Measurements from ENCODE around the gene NECAB2. TPM values are rescaled to one million over a fixed set of nuclear protein-coding genes. Genes with fewer than 3 reads are reported as not detected.

The NECAB2 gene
- total and polyA plus RNA-seq, 2 donors (not counting 1 experiment from before 2014, with no cell fraction given): 0.03 to 0.17 TPM

DNA sequence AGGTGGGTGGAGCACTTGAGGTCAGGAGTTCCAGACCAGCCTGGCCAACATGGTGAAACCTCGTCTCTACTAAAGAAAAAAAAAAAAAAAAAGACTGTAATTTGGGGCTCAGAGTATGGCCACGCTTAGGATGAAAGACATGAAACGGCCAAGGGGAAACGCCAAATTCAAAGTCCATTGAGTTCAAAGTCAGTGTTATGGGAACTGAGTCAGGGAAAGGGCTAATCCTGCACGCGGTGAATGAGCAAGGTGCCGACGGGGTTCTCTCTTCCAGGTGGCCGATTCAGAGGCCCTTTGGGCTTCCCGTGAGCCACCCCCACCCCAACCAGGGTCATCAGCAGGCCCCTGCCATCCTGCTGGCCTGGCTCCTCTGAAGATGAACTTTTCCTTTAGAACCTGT is 22.5 kb upstream of the NECAB2 start:
- no peak for DNase-seq (ENCODE audit: low read depth in 2 of 2)
- Histone ChIP-seq H3K4me2 (ENCODE audit: extremely low read depth, insufficient read depth, low read length) (no peak overlapping the region), H3K79me2 (ENCODE audit: control insufficient read depth, insufficient read depth, low read length) (no peaks in the 10 kb centered on the region), H3K36me3 (ENCODE audit: control insufficient read depth, insufficient read depth, low read length) (no peaks in the 10 kb centered on the region), H2AFZ (ENCODE audit: low read length) (no peak overlapping the region), H4K20me1 (ENCODE audit: control insufficient read depth, extremely low read depth, insufficient read depth, low read length) (no peaks in the 10 kb centered on the region), H3K4me3 (replicated peaks in 1 of 4; ENCODE audit: control extremely low read depth in 1 of 4, insufficient read depth in 1 of 4, low read depth in 3 of 4, low read length in 4 of 4) (no peak overlapping the region), H3K4me1 (ENCODE audit: control insufficient read depth, extremely low read depth, insufficient read depth, low read length) (no peaks in the 10 kb centered on the region), H3K9ac (ENCODE audit: insufficient read depth, low read length) (no peak overlapping the region), H3K27ac (ENCODE audit: insufficient read depth, low read length) (no peak overlapping the region), H3K27me3 (ENCODE audit: control insufficient read depth, insufficient read depth, low read length) (no peaks in the 10 kb centered on the region), H3K9me3 (ENCODE audit: control insufficient read depth, insufficient read depth, low read depth, low read length) (no peaks in the 10 kb centered on the region)
- TF ChIP-seq EZH2 (IDR thresholded peaks at IDR 0.05; ENCODE audit: low read length, missing control alignments) (no peak), CTCF (conservative IDR thresholded peaks at IDR 0.05 in 1 of 2, IDR thresholded peaks at IDR 0.05 in 1 of 2; ENCODE audit: low read depth in 1 of 2, low read length in 2 of 2) (no peak)

DNA sequence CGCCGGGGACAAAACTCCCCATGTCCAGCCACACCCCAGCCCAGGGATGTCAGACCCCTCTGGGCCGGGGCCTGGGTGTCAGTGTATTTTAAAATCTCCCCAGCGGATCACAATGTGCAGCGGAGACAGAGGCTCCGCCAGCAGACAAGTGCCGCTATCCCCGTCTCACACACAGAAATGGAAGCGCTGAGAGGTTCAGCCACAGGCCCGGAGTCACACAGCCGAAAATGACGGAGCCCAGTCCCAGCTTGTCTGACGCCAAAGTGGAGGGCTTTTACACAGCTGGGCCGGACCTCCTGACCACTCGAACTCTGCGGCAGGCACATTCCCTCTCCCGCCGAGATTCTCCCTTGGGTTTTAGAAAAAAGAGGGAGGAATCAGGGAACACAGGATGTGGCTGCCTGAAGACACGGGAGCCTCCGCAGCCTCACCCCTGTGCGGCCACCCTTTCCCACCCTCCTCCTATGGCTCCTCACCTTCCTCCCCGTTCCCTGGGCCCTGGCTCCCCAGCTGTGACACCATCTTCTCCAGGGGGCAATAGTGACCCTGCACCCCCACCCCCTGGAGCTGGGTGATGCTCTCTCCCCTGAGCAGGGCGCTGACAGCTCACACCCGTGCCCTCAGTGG is 21.8 kb upstream of the NECAB2 start:
- Histone ChIP-seq H4K20me1 (ENCODE audit: control insufficient read depth, extremely low read depth, insufficient read depth, low read length) (no peaks in the 10 kb centered on the region), H3K79me2 (ENCODE audit: control insufficient read depth, insufficient read depth, low read length) (no peaks in the 10 kb centered on the region), H2AFZ (ENCODE audit: low read length) (no peak overlapping the region), H3K9ac (ENCODE audit: insufficient read depth, low read length) (no peak overlapping the region), H3K27ac (ENCODE audit: insufficient read depth, low read length) (no peak overlapping the region), H3K4me3 (replicated peaks in 1 of 4; ENCODE audit: control extremely low read depth in 1 of 4, insufficient read depth in 1 of 4, low read depth in 3 of 4, low read length in 4 of 4) (no peak overlapping the region), H3K4me1 (ENCODE audit: control insufficient read depth, extremely low read depth, insufficient read depth, low read length) (no peaks in the 10 kb centered on the region), H3K4me2 (ENCODE audit: extremely low read depth, insufficient read depth, low read length) (no peak overlapping the region), H3K27me3 (ENCODE audit: control insufficient read depth, insufficient read depth, low read length) (no peaks in the 10 kb centered on the region), H3K36me3 (ENCODE audit: control insufficient read depth, insufficient read depth, low read length) (no peaks in the 10 kb centered on the region), H3K9me3 (ENCODE audit: control insufficient read depth, insufficient read depth, low read depth, low read length) (no peaks in the 10 kb centered on the region)
- no peak for DNase-seq (ENCODE audit: low read depth in 2 of 2)
- TF ChIP-seq EZH2 (IDR thresholded peaks at IDR 0.05; ENCODE audit: low read length, missing control alignments): no peak
- TF ChIP-seq CTCF (conservative IDR thresholded peaks at IDR 0.05 in 1 of 2, IDR thresholded peaks at IDR 0.05 in 1 of 2; ENCODE audit: low read depth in 1 of 2, low read length in 2 of 2): no peak

GRCh38 chr16:83946781-83947566 is 21.1 kb upstream of the NECAB2 start:
- H3K4me1 ChIP-seq (ENCODE audit: control insufficient read depth, extremely low read depth, insufficient read depth, low read length): no peaks in the 10 kb centered on the region
- H3K4me2 ChIP-seq (ENCODE audit: extremely low read depth, insufficient read depth, low read length): no peak overlapping the region
- H3K79me2 ChIP-seq (ENCODE audit: control insufficient read depth, insufficient read depth, low read length): no peaks in the 10 kb centered on the region
- H3K36me3 ChIP-seq (ENCODE audit: control insufficient read depth, insufficient read depth, low read length): no peaks in the 10 kb centered on the region
- TF ChIP-seq CTCF (conservative IDR thresholded peaks at IDR 0.05 in 1 of 2, IDR thresholded peaks at IDR 0.05 in 1 of 2; ENCODE audit: low read depth in 1 of 2, low read length in 2 of 2): no peak
- H3K9me3 ChIP-seq (ENCODE audit: control insufficient read depth, insufficient read depth, low read depth, low read length): no peaks in the 10 kb centered on the region
- no peak overlapping the region for H3K27ac ChIP-seq (ENCODE audit: insufficient read depth, low read length)
- no peak overlapping the region for H2AFZ ChIP-seq (ENCODE audit: low read length)
- no peaks in the 10 kb centered on the region for H4K20me1 ChIP-seq (ENCODE audit: control insufficient read depth, extremely low read depth, insufficient read depth, low read length)
- H3K27me3 ChIP-seq (ENCODE audit: control insufficient read depth, insufficient read depth, low read length): no peaks in the 10 kb centered on the region
- no peak overlapping the region for H3K4me3 ChIP-seq (replicated peaks in 1 of 4; ENCODE audit: control extremely low read depth in 1 of 4, insufficient read depth in 1 of 4, low read depth in 3 of 4, low read length in 4 of 4)
- DNase-seq (ENCODE audit: low read depth in 2 of 2): no peak
- no peak overlapping the region for H3K9ac ChIP-seq (ENCODE audit: insufficient read depth, low read length)

All from fibroblast of lung (primary cell).